ENCODE results near the gene CYLD.

DNA sequence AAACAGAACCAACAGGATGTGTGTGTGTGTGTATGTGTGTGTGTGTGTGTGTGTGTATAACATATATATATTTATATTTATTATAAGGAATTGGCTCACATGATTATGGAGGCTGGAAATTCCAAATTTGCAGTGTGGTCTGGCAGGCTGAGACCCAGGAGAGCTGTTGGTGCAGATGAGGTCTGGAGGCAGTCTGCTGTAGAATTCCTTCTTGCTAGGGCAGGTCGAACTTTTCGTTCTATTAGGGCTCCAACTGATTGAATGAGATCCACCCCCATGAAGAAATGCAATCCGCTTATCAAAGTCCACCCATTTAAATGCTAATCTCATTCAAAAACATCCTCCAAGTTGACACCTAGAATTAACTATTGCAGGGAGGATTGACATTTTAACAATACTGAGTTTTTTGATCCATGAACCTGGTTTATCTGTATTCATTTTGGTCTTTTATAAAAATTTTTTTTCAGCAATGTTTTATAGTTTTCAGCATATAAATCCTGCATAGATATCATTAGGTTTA lies 85.0 kb downstream of the CYLD start:
- TF ChIP-seq, protein P1, sequence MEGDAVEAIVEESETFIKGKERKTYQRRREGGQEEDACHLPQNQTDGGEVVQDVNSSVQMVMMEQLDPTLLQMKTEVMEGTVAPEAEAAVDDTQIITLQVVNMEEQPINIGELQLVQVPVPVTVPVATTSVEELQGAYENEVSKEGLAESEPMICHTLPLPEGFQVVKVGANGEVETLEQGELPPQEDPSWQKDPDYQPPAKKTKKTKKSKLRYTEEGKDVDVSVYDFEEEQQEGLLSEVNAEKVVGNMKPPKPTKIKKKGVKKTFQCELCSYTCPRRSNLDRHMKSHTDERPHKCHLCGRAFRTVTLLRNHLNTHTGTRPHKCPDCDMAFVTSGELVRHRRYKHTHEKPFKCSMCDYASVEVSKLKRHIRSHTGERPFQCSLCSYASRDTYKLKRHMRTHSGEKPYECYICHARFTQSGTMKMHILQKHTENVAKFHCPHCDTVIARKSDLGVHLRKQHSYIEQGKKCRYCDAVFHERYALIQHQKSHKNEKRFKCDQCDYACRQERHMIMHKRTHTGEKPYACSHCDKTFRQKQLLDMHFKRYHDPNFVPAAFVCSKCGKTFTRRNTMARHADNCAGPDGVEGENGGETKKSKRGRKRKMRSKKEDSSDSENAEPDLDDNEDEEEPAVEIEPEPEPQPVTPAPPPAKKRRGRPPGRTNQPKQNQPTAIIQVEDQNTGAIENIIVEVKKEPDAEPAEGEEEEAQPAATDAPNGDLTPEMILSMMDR (IDR thresholded peaks at IDR 0.05; ENCODE audit: borderline replicate concordance, extremely low read depth, low read length, poor library complexity, severe bottlenecking), result no peak
- no peak for TF ChIP-seq EZH2 (IDR thresholded peaks at IDR 0.05; ENCODE audit: borderline replicate concordance, low read depth, low read length, severe bottlenecking)
